ENCODE results near the gene ASCL2.

Gene ASCL2

GRCh38 chr11:2316169-2316962, 46.0 kb upstream of the ASCL2 start:
- no peak overlapping the region for H3K4me3 ChIP-seq (ENCODE audit: control insufficient read depth, low read depth, low read length)
- no peak for DNase-seq (ENCODE audit: low read depth)
- no peak for TF ChIP-seq CTCF (conservative IDR thresholded peaks at IDR 0.05; ENCODE audit: control insufficient read depth, insufficient read depth, low read depth, low read length)

- no peak overlapping the region for H3K4me3 ChIP-seq (ENCODE audit: control insufficient read depth, low read depth, low read length)
- no peak for TF ChIP-seq CTCF (conservative IDR thresholded peaks at IDR 0.05; ENCODE audit: control insufficient read depth, insufficient read depth, low read depth, low read length)
- DNase-seq (ENCODE audit: low read depth) = no peak
Observed at GRCh38 chr11:2315395-2316168, 45.2 kb upstream of the ASCL2 start.

- peak; percentile 76 for DNase-seq (ENCODE audit: low read depth)
Observed at GRCh38 chr11:2314525-2315394, 44.4 kb upstream of the ASCL2 start.

GRCh38 chr11:2314136-2314524, 43.7 kb upstream of the ASCL2 start:
- DNase-seq (ENCODE audit: low read depth) = no peak
- no peak overlapping the region for H3K4me3 ChIP-seq (ENCODE audit: control insufficient read depth, low read depth, low read length)
- no peak for TF ChIP-seq CTCF (conservative IDR thresholded peaks at IDR 0.05; ENCODE audit: control insufficient read depth, insufficient read depth, low read depth, low read length)

More at GRCh38 chr11:2314525-2315394, 44.4 kb upstream of the ASCL2 start:
- no peak overlapping the region for H3K4me3 ChIP-seq (ENCODE audit: control insufficient read depth, low read depth, low read length)
- no peak for TF ChIP-seq CTCF (conservative IDR thresholded peaks at IDR 0.05; ENCODE audit: control insufficient read depth, insufficient read depth, low read depth, low read length)

GRCh38 chr11:2313051-2313951, 42.9 kb upstream of the ASCL2 start:
- no peak overlapping the region for H3K4me3 ChIP-seq (ENCODE audit: control insufficient read depth, low read depth, low read length)
- TF ChIP-seq CTCF (conservative IDR thresholded peaks at IDR 0.05; ENCODE audit: control insufficient read depth, insufficient read depth, low read depth, low read length) = no peak
- no peak for DNase-seq (ENCODE audit: low read depth)

Data from fibroblast of mammary gland (primary cell).